Measurements from ENCODE around the gene FAM240A.
"Not testable (repeated sequence)": the region's sequence is repeated elsewhere in the genome, so short reads cannot be mapped to it uniquely, and the experiment has no call there.

Gene FAM240A

GRCh38 chr3:46585799-46586693 is 26.3 kb upstream of the FAM240A start:
- no peaks in the 10 kb centered on the region for H3K4me1 Mint-ChIP-seq
- H3K36me3 Mint-ChIP-seq (ENCODE audit: low read depth), result no peaks in the 10 kb centered on the region
- no peak overlapping the region for H3K4me3 Mint-ChIP-seq
- H3K27ac Mint-ChIP-seq, result peak overlapping the region in 1 of 3 experiments; percentile 75
- H3K27me3 Mint-ChIP-seq (ENCODE audit: low read depth), result peaks cover 49% of the 10 kb centered on the region
- TF ChIP-seq CTCF (IDR thresholded peaks at IDR 0.05; ENCODE audit: unreplicated experiment in 3 of 3), result no peak
- peaks cover 6% of the 10 kb centered on the region for H3K9me3 Mint-ChIP-seq

GRCh38 chr3:46586738-46587246 is 25.5 kb upstream of the FAM240A start:
- peak overlapping the region in 1 of 3 experiments; percentile 75 for H3K27ac Mint-ChIP-seq
- H3K9me3 Mint-ChIP-seq, result peaks cover 11% of the 10 kb centered on the region
- no peak for TF ChIP-seq CTCF (IDR thresholded peaks at IDR 0.05; ENCODE audit: unreplicated experiment in 3 of 3)
- no peaks in the 10 kb centered on the region for H3K36me3 Mint-ChIP-seq (ENCODE audit: low read depth)
- no peaks in the 10 kb centered on the region for H3K4me1 Mint-ChIP-seq
- no peak overlapping the region for H3K4me3 Mint-ChIP-seq
- H3K27me3 Mint-ChIP-seq (ENCODE audit: low read depth), result peaks cover 42% of the 10 kb centered on the region

- H3K36me3 Mint-ChIP-seq (ENCODE audit: low read depth); H3K27ac Mint-ChIP-seq; H3K4me1 Mint-ChIP-seq; H3K4me3 Mint-ChIP-seq: not testable (repeated sequence)
- H3K9me3 Mint-ChIP-seq, result peaks cover 15% of the 10 kb centered on the region
- peaks cover 37% of the 10 kb centered on the region for H3K27me3 Mint-ChIP-seq (ENCODE audit: low read depth)
Observed at GRCh38 chr3:46587268-46587667, 25.1 kb upstream of the FAM240A start.

- no peaks in the 10 kb centered on the region for H3K4me1 Mint-ChIP-seq
- no peaks in the 10 kb centered on the region for H3K36me3 Mint-ChIP-seq (ENCODE audit: low read depth)
- peaks cover 13% of the 10 kb centered on the region for H3K27me3 Mint-ChIP-seq (ENCODE audit: low read depth)
- no peak for TF ChIP-seq CTCF (IDR thresholded peaks at IDR 0.05; ENCODE audit: unreplicated experiment in 3 of 3)
- no peak overlapping the region for H3K27ac Mint-ChIP-seq
- H3K9me3 Mint-ChIP-seq, result peaks cover 11% of the 10 kb centered on the region
- no peak overlapping the region for H3K4me3 Mint-ChIP-seq
Observed at GRCh38 chr3:46593274-46593862, 19.0 kb upstream of the FAM240A start.

GRCh38 chr3:46593979-46594378 is 18.3 kb upstream of the FAM240A start:
- Mint-ChIP-seq H3K27me3 (ENCODE audit: low read depth) (peaks cover 12% of the 10 kb centered on the region), H3K4me1 (no peaks in the 10 kb centered on the region), H3K9me3 (peaks cover 11% of the 10 kb centered on the region), H3K27ac (no peak overlapping the region), H3K36me3 (ENCODE audit: low read depth) (no peaks in the 10 kb centered on the region), H3K4me3 (no peak overlapping the region)
- TF ChIP-seq CTCF (IDR thresholded peaks at IDR 0.05; ENCODE audit: unreplicated experiment in 3 of 3), result no peak

- Mint-ChIP-seq H3K4me1 (no peaks in the 10 kb centered on the region), H3K27me3 (ENCODE audit: low read depth) (peaks cover 13% of the 10 kb centered on the region), H3K27ac (no peak overlapping the region), H3K4me3 (no peak overlapping the region), H3K9me3 (peaks cover 11% of the 10 kb centered on the region), H3K36me3 (ENCODE audit: low read depth) (no peaks in the 10 kb centered on the region)
- no peak for TF ChIP-seq CTCF (IDR thresholded peaks at IDR 0.05; ENCODE audit: unreplicated experiment in 3 of 3)
Observed at GRCh38 chr3:46594723-46595122, 17.6 kb upstream of the FAM240A start.

Data from nephron (organoid).